Kidney (tissue), 14 donors: ENCODE results near the gene PCSK5. TPM values are rescaled to one million over a fixed set of nuclear protein-coding genes. Genes with fewer than 3 reads are reported as not detected.

Experiments
- DNase-seq, 5 donors: peaks; one replicate each; pipeline ENCODE4 v3.0.0-alpha.2; 2013 to 2020
- FAIRE-seq: peaks from 2 replicates; lab custom pipeline; 2012; peaks lifted over from hg19 to GRCh38; lab: Jason Lieb, UNC
- H3K27ac ChIP-seq, 2 donors: one replicate each; pipeline ENCODE4 v1.7.0; 2013; ENCODE audit warnings: low read depth in 2 of 2, low read length in 2 of 2, inconsistent platforms in 1 of 2
- H3K27me3 ChIP-seq: one replicate; pipeline ENCODE4 v1.7.1; 2013; ENCODE audit warnings: low read length, inconsistent platforms; ENCODE audit not compliant: control insufficient read depth, insufficient read depth
- H3K36me3 ChIP-seq, 3 donors: one replicate each; pipeline versions ENCODE4 v1.7.0 to v1.7.1; 2013; ENCODE audit warnings: low read length in 3 of 3, control low read depth in 1 of 3, inconsistent platforms in 1 of 3; ENCODE audit not compliant: insufficient read depth in 3 of 3, control insufficient read depth in 2 of 3
- H3K4me1 ChIP-seq, 3 donors: one replicate each; pipeline versions ENCODE4 v1.7.0 to v1.7.1; 2013; ENCODE audit warnings: low read length in 3 of 3, inconsistent platforms in 1 of 3, low read depth in 1 of 3; ENCODE audit not compliant: control insufficient read depth in 2 of 3, insufficient read depth in 2 of 3
- H3K4me3 ChIP-seq, 3 donors: one replicate each; pipeline versions ENCODE4 v1.7.0 to v1.8.1; 2013; ENCODE audit warnings: low read length in 3 of 3, control low read depth in 1 of 3, inconsistent platforms in 1 of 3
- H3K9ac ChIP-seq, 3 donors: one replicate each; pipeline versions ENCODE4 v1.7.0 to v1.7.1; 2013; ENCODE audit warnings: low read length in 3 of 3, control low read depth in 1 of 3, inconsistent platforms in 1 of 3
- H3K9me3 ChIP-seq, 3 donors: one replicate each; pipeline versions ENCODE4 v1.7.0 to v1.7.1; 2013; ENCODE audit warnings: low read length in 3 of 3, control low read depth in 1 of 3, inconsistent platforms in 1 of 3; ENCODE audit not compliant: control insufficient read depth in 2 of 3, insufficient read depth in 1 of 3
- intact Hi-C: fragments of 100-400 bp; cut with DNase I; formaldehyde crosslinking; loops from one replicate; pipeline ENCODE4 v1.11.1; 2022
- polyA plus RNA-seq: library from polyadenylated mRNA; stranded (reverse); fragments of 350-450 nt; fragmentation: Illumina TruSeq; extraction: RNeasy Lipid Tissue Mini Kit (QIAGEN cat#74804); gene quantifications from one replicate; pipeline ENCODE4 v1.2.3, GENCODE V29; 2014; ENCODE audit warnings: low read depth, low replicate concordance; ENCODE audit not compliant: insufficient read depth
- total RNA-seq: library from RNA; stranded (reverse); fragmentation: NEBNext Ultra II Directional; extraction: Animal tissue kit (Norgen Biotek cat#: 25700); gene quantifications from one replicate; pipeline ENCODE4 v1.2.1, GENCODE V29; 2021
- TF ChIP-seq, protein P1 (sequence below): IDR thresholded peaks from 3 replicates; pipeline ENCODE4 v1.5.1; 2012; ENCODE audit warnings: mild to moderate bottlenecking, moderate library complexity, borderline replicate concordance; ENCODE audit not compliant: insufficient read depth; ENCODE audit errors: extremely low read depth
- donor health status: control.
- donor health status: control.
- donor health status: control.
- donor health status: control.
- donor health status: control.
- donor health status: DM: yes; HTN: yes; CAD: no.
- donor health status: Normal renal cell carcinoma (clear cell type).

PCSK5 gene
- total and polyA plus RNA-seq, 2 donors from 2014 or later, result 1.6 to 14.7 TPM

DNA sequence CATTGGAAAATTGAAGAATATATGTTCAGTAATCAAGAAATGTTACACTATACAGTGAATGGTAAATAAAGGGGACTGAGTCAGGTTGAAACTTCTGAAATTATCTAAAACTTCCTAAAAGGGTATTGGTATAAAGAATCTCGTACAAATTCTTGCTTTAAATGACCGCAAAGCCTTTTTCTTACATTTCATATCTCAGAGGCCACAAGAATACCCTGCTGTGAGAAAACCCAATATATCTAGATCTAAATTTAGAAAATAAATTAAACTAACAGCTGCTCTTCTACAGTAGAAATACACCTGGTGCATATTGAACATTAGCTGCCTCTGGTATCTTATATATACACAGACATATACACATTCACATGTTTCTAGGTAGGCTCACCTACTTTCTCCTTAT lies 221.7 kb downstream of the PCSK5 start:
- DNase-seq, result no peak
- TF ChIP-seq, protein P1, sequence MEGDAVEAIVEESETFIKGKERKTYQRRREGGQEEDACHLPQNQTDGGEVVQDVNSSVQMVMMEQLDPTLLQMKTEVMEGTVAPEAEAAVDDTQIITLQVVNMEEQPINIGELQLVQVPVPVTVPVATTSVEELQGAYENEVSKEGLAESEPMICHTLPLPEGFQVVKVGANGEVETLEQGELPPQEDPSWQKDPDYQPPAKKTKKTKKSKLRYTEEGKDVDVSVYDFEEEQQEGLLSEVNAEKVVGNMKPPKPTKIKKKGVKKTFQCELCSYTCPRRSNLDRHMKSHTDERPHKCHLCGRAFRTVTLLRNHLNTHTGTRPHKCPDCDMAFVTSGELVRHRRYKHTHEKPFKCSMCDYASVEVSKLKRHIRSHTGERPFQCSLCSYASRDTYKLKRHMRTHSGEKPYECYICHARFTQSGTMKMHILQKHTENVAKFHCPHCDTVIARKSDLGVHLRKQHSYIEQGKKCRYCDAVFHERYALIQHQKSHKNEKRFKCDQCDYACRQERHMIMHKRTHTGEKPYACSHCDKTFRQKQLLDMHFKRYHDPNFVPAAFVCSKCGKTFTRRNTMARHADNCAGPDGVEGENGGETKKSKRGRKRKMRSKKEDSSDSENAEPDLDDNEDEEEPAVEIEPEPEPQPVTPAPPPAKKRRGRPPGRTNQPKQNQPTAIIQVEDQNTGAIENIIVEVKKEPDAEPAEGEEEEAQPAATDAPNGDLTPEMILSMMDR, result no peak
- no peaks in the 10 kb centered on the region for H3K4me1 ChIP-seq
- intact Hi-C loops, result no loop called here
- H3K27ac ChIP-seq, result no peak overlapping the region
- no peaks in the 10 kb centered on the region for H3K27me3 ChIP-seq
- no peaks in the 10 kb centered on the region for H3K9me3 ChIP-seq
- no peak overlapping the region for H3K4me3 ChIP-seq
- no peak for FAIRE-seq
- H3K9ac ChIP-seq, result no peak overlapping the region
- H3K36me3 ChIP-seq, result no peaks in the 10 kb centered on the region

DNA sequence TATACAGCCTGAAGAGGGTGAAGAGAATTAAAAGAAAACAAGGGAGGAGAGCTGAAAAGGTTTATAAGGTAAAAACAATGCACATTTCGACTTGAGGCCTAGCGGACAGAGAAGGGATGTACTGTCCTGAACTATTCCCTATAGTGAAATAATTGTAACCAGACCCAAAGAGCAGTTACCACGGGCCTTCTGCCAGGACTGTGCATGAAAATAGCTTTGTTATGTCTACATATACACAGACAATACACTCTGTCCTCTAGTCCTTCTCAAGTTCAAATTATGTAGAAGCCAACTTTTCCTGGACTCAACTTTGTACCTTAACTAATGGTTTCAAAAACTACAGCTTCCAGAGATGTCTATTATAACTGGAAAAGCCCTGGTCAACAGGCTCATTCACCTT lies 223.7 kb downstream of the PCSK5 start:
- DNase-seq (no peak), FAIRE-seq (no peak)
- Histone ChIP-seq H3K27me3 (no peaks in the 10 kb centered on the region), H3K27ac (no peak overlapping the region), H3K4me3 (no peak overlapping the region), H3K9ac (no peak overlapping the region), H3K9me3 (no peaks in the 10 kb centered on the region), H3K4me1 (no peaks in the 10 kb centered on the region), H3K36me3 (no peaks in the 10 kb centered on the region)
- intact Hi-C loops, result no loop called here
- TF ChIP-seq, protein P1, result no peak

DNA sequence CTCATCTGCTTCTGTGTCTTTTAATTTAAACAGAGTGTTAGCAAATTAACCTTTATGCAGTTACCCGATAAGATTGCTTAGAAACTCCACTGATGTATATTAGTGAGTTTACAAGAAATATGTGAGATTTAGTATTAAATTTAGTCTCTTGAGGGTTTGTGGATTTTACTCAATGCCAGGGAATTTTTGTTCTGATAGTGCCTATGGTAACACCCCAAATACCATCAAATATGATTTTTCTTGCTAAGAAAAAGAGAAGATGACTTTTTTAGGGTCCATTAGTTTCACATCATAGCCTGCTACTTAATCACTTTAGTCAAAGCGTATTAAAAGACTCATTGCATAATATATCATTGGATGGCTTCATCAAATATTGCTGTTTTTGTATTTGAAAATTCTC lies 224.9 kb downstream of the PCSK5 start:
- Histone ChIP-seq H3K36me3 (no peaks in the 10 kb centered on the region), H3K27ac (no peak overlapping the region), H3K4me1 (no peaks in the 10 kb centered on the region), H3K9ac (no peak overlapping the region), H3K27me3 (no peaks in the 10 kb centered on the region), H3K9me3 (no peaks in the 10 kb centered on the region), H3K4me3 (no peak overlapping the region)
- intact Hi-C loops, result no loop called here
- TF ChIP-seq, protein P1, result no peak
- DNase-seq, result no peak
- no peak for FAIRE-seq

DNA sequence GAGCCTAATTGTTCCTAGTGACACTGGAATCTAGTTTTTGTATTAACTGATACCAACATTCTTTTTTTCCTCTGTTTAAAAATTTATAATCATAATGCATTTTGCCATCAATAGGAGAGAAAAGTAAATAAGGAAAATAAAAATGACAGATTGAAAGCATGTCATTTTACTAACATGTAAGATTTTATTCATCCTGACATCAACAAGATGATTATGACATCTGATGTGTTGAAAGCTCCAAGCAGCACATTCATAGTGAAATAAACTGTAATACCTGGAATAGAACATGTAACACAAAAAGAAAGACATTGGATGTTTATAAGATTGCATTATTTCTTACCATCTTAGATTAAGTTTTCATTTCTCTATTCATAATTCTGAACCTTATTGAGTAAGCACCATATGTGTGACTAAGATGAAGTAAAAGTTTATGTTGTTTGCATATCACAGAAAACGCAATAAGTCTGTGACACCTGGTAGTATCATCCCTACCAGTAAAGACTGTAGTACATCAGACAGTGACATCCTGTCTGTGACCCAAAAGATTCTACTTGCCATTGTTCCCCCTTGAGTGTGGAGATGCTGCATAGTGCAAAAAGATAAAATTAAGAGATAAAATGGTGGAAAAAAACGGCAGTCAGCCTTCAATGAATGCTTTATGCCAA lies 225.6 kb downstream of the PCSK5 start:
- no peak for FAIRE-seq

More for the DNA sequence above, 225.6 kb downstream of the PCSK5 start:
- no peak overlapping the region for H3K4me3 ChIP-seq
- DNase-seq, result no peak
- TF ChIP-seq, protein P1, result no peak
- H3K9ac ChIP-seq, result no peak overlapping the region
- H3K4me1 ChIP-seq, result no peaks in the 10 kb centered on the region
- intact Hi-C loops, result no loop called here
- H3K27me3 ChIP-seq, result no peaks in the 10 kb centered on the region
- H3K27ac ChIP-seq, result no peak overlapping the region
- H3K9me3 ChIP-seq, result no peaks in the 10 kb centered on the region
- H3K36me3 ChIP-seq, result no peaks in the 10 kb centered on the region
